HAP-1 (cell line): ENCODE results near the gene BPTF.
"Not testable (repeated sequence)": the region's sequence is repeated elsewhere in the genome, so short reads cannot be mapped to it uniquely, and the experiment has no call there.

Experiments
- DNase-seq, 2 experiments: peaks; one replicate each; pipeline ENCODE4 v3.0.0-alpha.2; 2016 to 2020; ENCODE audit warnings: low spot score in 2 of 2
- H3K27me3 ChIP-seq: fragments of 250-450 bp; sonication (Bioruptor Pico); 2 replicates; pipeline ENCODE4 v1.5.1; 2020; ENCODE audit warnings: low read depth, mild to moderate bottlenecking, moderate library complexity
- H3K36me3 ChIP-seq: fragments of 250-450 bp; sonication (Bioruptor Pico); replicated peaks from 2 replicates; pipeline ENCODE4 v1.5.1; 2020; ENCODE audit warnings: mild to moderate bottlenecking
- H3K4me1 ChIP-seq: fragments of 250-450 bp; sonication (Bioruptor Pico); 2 replicates; pipeline ENCODE4 v1.5.1; 2020; ENCODE audit warnings: mild to moderate bottlenecking
- H3K4me3 ChIP-seq: fragments of 250-450 bp; sonication (Bioruptor Pico); 2 replicates; pipeline ENCODE4 v1.5.1; 2020; ENCODE audit warnings: mild to moderate bottlenecking, moderate library complexity
- H3K9me3 ChIP-seq: fragments of 250-450 bp; sonication (Bioruptor Pico); 2 replicates; pipeline ENCODE4 v1.5.1; 2020; ENCODE audit warnings: mild to moderate bottlenecking, moderate library complexity
- in situ Hi-C: fragments of 300-500 bp; cut with MboI; formaldehyde crosslinking; loops from 3 replicates; pipeline ENCODE4 v1.14.3; 2020; ENCODE audit warnings: low sequenced_read_pairs, inconsistent platforms, mixed read lengths

BPTF gene

DNA sequence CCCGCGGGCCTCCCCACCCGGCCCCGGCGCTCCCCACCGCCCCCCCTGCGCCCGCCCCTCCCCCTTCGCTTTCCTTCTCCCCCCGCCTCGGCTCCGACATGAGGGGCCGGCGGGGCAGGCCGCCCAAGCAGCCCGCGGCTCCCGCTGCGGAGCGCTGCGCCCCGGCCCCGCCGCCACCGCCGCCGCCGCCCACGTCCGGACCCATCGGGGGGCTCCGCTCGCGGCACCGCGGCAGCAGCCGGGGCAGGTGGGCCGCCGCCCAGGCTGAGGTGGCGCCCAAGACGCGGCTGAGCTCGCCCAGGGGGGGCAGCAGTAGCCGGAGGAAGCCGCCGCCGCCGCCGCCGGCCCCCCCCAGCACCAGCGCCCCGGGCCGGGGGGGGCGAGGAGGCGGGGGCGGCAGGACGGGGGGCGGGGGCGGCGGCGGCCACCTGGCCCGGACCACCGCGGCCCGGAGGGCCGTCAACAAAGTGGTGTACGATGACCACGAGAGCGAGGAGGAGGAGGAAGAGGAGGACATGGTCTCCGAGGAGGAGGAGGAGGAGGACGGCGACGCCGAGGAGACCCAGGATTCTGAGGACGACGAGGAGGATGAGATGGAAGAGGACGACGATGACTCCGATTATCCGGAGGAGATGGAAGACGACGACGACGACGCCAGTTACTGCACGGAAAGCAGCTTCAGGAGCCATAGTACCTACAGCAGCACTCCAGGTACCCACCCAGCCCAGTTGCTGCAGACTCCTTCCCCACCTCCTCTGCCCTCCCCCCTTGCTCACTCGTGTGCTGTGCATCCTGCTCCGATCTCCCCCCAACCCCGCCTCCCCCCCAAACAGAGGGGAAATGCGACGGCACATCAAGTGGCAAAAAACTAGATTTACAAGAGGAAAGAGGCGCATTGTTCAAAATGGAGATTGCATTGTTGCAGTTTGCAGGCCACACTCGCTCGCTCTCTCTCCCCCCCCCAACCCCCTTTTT is 611 bp downstream of the BPTF start:
- DNase-seq = peak; percentile 40 to 65
- H3K4me3 ChIP-seq = peak overlapping the region; percentile 68
- H3K36me3 ChIP-seq, H3K27me3 ChIP-seq, H3K9me3 ChIP-seq, in situ Hi-C loops, H3K4me1 ChIP-seq: not testable (repeated sequence)

DNA sequence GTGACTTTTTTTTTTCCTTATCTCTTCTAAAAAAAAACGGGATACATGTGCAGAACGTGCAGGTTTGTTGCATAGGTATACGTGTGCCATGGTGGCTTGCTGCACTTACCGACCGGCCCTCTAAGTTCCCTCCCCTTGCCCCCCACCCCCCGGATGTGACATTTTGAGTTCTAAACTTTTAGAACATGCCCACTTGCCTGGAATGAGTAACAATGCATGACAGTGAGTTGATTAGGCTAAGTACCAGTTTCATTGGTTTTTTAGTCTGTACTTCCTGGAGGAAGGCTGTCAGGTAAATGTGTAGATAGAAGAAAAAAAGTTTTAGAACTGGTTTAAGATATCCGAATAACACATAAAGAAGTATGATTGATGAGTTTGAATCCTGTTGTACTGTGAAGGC is 4.0 kb downstream of the BPTF start:
- DNase-seq = no peak
- Histone ChIP-seq H3K9me3 (no peaks in the 10 kb centered on the region), H3K27me3 (no peaks in the 10 kb centered on the region), H3K4me1 (peaks cover 9% of the 10 kb centered on the region), H3K4me3 (no peak overlapping the region), H3K36me3 (peaks cover 3% of the 10 kb centered on the region; the same call in 1 of the 2 replicates)
- in situ Hi-C loops = no loop called here

DNA sequence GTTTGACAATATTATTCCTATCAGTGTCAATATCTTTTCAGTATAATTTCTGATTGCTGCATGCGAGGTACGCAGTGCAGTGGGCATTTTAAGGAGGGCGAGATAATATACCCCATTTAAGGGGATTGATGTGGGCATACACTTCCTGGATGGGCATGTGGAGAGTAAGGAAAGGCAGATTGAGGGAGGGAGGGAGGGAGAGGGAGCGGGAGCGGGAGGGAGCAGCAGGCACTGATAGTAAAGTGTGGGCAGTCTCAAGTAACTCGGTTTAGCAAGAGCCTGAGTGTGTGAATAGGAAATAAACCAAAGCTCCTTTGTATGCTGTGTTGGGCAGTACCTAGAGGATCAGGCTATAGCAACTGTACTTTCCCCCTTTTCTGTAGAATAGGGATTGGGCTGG is 5.1 kb downstream of the BPTF start:
- no peak for DNase-seq
- H3K27me3 ChIP-seq = no peaks in the 10 kb centered on the region
- in situ Hi-C loops = no loop called here
- peaks cover 3% of the 10 kb centered on the region; the same call in 1 of the 2 replicates for H3K36me3 ChIP-seq
- peaks cover 9% of the 10 kb centered on the region for H3K4me1 ChIP-seq
- no peaks in the 10 kb centered on the region for H3K9me3 ChIP-seq
- H3K4me3 ChIP-seq = no peak overlapping the region

DNA sequence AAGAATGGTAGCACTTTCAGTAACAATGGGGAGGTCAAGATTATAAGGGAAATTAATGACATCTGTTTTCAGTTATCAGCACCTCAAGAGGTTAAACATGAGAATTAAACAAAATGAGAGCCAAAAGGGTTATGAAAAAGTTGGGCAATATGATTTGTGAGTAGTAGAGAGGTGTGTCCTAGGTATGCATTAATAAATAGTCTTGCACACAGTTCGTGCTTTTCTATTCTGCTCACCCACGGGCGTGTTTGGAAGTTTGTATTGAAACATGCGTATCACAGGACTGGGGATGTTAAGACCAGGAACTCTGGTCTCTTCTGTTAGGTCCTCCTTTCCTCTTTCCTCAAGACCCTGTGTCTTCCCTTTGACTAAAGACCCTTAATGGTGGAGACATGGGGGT is 6.0 kb downstream of the BPTF start:
- no peaks in the 10 kb centered on the region for H3K9me3 ChIP-seq
- H3K4me3 ChIP-seq = no peak overlapping the region
- DNase-seq = no peak
- H3K36me3 ChIP-seq = peaks cover 3% of the 10 kb centered on the region; the same call in 1 of the 2 replicates
- in situ Hi-C loops = no loop called here
- no peaks in the 10 kb centered on the region for H3K27me3 ChIP-seq
- peaks cover 9% of the 10 kb centered on the region for H3K4me1 ChIP-seq

DNA sequence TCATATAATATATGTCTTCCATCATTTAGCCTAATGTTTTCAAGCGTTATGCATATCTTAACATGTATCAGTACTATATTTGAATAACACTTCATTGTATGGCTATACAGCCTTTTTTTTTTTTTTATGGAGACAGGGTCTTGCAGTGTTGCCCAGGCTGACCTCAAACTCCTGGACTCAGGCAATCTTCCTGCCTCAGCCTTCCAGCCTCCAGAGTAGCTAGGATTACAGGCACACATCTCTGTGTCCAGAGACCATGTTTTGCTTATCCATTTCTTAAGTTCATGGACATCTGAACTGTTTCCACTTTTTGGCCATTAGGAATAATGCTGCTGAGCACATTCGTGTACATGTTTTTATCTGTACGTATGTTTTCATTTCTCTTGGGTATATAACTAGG is 7.8 kb downstream of the BPTF start:
- Histone ChIP-seq H3K4me3 (no peak overlapping the region), H3K27me3 (no peaks in the 10 kb centered on the region), H3K36me3 (no peaks in the 10 kb centered on the region), H3K9me3 (no peaks in the 10 kb centered on the region), H3K4me1 (peaks cover 7% of the 10 kb centered on the region)
- DNase-seq = no peak
- in situ Hi-C loops = no loop called here

DNA sequence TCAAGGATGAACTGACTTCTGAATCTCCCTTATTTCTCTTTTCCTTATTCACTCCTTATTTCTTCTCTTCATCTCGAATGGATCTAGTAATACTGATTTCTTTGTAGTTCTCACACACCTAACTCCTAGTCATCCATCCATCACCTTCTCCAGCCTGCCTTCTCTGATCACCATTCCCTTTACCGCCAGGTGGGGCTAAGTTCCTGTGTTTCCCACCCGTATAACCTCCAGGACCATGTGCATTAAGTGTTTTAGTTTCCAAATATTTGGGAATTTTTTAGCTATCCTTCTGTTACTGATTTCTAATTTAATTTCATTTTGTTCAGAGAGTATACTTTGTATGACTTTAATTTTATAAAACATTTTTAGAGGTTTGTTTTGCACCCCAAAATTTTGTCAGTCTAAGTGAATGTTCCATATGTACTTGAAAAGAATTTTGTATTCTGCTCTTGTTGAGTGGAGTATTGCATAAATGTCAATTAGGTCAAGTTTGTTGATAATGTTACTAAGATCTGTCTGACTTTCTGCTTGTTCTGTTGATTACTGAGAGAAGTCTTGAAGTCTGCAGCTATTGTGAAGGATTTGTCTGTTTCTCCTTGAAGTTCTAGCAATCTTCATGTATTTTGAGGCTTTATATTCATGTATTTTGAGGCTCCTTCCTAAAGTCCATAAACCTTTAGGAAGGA is 8.8 kb downstream of the BPTF start:
- Histone ChIP-seq H3K4me1 (no peaks in the 10 kb centered on the region; the same call in none of the 2 replicates), H3K27me3 (no peaks in the 10 kb centered on the region), H3K36me3 (no peaks in the 10 kb centered on the region), H3K9me3 (no peaks in the 10 kb centered on the region), H3K4me3 (no peak overlapping the region)
- in situ Hi-C loops = no loop called here
- DNase-seq = no peak

DNA sequence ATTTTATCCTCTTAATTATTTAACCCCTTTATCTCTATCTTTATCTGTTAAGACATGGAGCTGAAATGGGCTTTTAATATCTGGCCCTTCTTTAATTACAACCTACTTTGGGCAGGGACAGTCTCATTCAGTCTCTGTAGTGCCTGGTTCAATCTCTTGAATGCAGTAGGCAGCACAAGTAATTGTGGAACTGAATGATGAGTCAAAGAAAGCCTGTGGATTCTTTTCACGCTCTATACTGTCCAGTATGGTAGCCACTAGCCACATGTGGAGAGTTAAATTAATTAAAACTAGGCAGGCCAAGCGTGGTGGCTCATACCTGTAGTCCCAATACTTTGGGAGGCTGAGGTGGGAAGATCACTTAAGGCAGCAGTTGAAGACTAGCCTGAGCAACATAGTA is 9.3 kb downstream of the BPTF start:
- Histone ChIP-seq H3K4me3 (no peak overlapping the region), H3K4me1 (no peaks in the 10 kb centered on the region; the same call in none of the 2 replicates), H3K36me3 (no peaks in the 10 kb centered on the region), H3K9me3 (no peaks in the 10 kb centered on the region), H3K27me3 (no peaks in the 10 kb centered on the region)
- in situ Hi-C loops = no loop called here
- no peak for DNase-seq

DNA sequence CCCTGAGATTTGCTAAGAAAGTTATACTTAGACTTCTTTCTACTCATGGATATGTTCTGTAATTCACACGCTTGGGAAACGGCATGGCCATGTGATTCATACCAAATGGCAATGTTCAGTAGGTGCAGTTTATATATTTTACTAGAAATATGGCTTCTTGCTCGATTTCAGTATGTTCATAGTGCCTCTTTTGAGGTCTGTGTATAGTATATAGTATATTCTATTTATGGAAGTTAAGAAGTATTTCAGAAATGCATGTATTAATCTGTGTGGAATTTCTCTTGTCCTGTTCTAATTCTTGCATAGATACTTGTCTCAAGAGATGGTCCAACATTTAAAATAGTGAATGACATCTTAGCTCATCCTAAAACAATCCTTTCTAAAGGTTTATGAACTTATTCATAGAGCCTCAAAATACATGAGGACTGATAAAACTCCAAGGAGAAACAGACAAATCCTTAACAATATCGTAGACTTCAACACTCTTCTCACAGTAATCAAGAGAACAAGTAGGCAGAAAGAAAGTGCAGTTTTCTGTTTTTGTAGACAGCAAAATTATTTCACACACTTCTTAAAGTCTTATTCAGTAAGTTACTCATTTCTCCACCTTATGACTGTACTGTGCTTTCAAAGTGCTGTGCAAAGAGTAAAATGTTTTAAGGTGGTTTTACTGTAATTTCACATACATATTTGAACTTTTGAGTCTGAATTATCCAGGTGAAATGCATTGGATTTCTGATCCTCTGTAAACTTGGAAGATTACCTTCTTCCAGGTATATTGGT is 11.1 kb downstream of the BPTF start:
- no peaks in the 10 kb centered on the region for H3K4me1 ChIP-seq
- H3K9me3 ChIP-seq = no peaks in the 10 kb centered on the region
- no peak overlapping the region for H3K4me3 ChIP-seq
- in situ Hi-C loops = no loop called here
- no peaks in the 10 kb centered on the region for H3K27me3 ChIP-seq
- DNase-seq = no peak
- H3K36me3 ChIP-seq = no peaks in the 10 kb centered on the region

DNA sequence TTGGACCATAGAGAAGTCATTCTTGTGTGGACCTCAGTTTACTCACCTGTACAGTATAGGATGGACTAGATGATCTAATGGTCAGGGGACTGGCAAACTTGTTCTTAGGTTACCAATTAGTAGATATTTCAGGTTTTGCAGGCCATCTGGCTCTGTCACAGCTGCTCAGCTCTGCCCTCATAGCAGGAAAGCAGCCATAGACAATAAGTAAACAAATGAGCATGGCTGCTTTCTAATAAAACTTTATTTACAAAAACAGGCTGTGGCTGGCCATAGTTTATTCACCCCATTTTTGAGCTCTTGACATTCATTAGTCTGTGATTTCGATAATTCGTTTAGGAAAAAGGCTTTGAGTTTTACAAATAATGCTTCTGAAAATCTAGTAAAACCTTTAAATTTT is 12.7 kb downstream of the BPTF start:
- in situ Hi-C loops = no loop called here
- Histone ChIP-seq H3K27me3 (no peaks in the 10 kb centered on the region), H3K4me1 (no peaks in the 10 kb centered on the region), H3K9me3 (no peaks in the 10 kb centered on the region), H3K36me3 (no peaks in the 10 kb centered on the region), H3K4me3 (no peak overlapping the region)
- DNase-seq = no peak

DNA sequence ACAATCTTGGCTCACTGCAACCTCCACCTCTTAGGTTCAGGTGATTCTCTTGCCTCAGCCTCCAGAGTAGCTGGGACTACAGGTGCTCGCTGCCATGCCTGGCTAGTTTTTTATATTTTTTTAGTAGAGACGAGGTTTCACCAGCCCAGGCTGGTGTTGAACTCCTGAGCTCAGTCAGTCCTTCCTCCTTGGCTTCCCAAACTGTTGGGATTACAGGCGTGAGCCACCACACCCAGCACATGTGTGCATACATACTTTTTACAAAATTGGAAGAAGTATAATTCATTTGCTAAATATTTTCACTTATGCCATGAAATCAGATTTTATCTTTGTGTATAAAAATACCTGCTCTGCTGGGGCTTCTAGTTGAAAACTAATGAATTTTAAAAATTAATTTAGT is 13.2 kb downstream of the BPTF start:
- H3K9me3 ChIP-seq = no peaks in the 10 kb centered on the region
- H3K4me1 ChIP-seq = no peaks in the 10 kb centered on the region
- H3K27me3 ChIP-seq = no peaks in the 10 kb centered on the region
- DNase-seq = no peak
- no peak overlapping the region for H3K4me3 ChIP-seq
- no peaks in the 10 kb centered on the region for H3K36me3 ChIP-seq
- in situ Hi-C loops = no loop called here

DNA sequence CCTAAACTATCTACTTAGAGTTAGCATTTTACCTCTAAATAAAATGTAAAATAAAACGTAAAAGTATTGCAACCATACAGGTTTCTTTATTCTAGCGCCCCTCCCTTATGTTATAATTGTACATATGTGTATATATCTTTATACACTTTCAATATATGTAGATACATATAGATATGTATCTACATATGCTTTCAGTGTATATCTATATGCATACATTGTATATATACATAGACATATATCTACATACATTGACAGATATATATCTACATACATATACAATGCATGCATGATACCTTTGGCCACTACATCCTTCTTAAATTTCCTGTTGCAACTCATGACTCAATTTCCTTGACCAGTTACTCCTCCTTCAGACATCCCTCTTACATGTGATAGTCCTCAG is 16.7 kb downstream of the BPTF start:
- DNase-seq = no peak
- Histone ChIP-seq H3K4me1 (no peaks in the 10 kb centered on the region), H3K4me3 (no peak overlapping the region), H3K27me3 (no peaks in the 10 kb centered on the region), H3K36me3 (no peaks in the 10 kb centered on the region; the same call in 1 of the 2 replicates), H3K9me3 (no peaks in the 10 kb centered on the region)
- in situ Hi-C loops = no loop called here

DNA sequence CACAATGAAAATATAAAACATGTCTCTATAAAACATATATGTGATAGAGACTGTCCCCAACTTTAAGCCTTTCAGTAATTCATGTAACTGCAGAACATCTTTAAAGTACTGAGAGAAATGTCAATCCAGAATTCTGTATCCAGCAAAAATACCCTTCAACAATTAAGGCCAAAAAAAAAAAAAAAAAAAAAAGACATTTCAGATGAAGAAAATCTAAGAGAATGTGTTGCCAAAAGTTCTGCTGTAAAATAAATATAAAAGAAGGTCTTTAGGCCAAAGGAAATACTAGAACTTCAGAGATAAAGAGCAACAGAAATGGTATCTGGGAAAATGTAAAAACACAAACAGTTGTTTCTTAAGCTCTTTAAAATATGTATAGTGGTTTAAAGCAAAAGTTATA is 17.3 kb downstream of the BPTF start:
- no peak for DNase-seq
- in situ Hi-C loops = no loop called here
- Histone ChIP-seq H3K36me3 (no peaks in the 10 kb centered on the region; the same call in 1 of the 2 replicates), H3K4me3 (no peak overlapping the region), H3K9me3 (no peaks in the 10 kb centered on the region), H3K4me1 (no peaks in the 10 kb centered on the region), H3K27me3 (no peaks in the 10 kb centered on the region)

DNA sequence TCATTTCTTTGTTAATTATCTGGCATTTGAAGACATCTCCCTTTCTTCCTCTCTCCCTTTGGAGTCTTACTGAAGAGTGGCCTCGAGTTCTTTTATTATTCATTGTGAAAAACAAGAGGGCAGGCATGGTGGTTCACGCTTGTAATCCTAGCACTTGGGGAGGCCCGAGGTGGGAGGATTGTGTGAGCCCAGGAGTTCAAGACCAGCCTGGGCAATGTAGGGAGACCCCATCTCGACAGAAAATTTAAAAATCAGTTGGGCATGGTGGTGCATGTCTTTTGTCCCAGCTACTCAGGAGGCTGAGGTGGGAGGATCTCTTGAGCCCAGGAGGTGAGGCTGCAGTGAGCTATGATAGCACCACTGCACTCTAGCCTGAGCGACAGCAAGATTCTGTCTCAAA is 20.1 kb downstream of the BPTF start:
- no peaks in the 10 kb centered on the region; the same call in 1 of the 2 replicates for H3K9me3 ChIP-seq
- in situ Hi-C loops = no loop called here
- no peak for DNase-seq
- no peaks in the 10 kb centered on the region; the same call in none of the 2 replicates for H3K36me3 ChIP-seq
- no peaks in the 10 kb centered on the region for H3K27me3 ChIP-seq
- no peaks in the 10 kb centered on the region for H3K4me1 ChIP-seq
- no peak overlapping the region for H3K4me3 ChIP-seq
